OCI-LY3 (cell line): Measurements from ENCODE around the gene BRCA1.
"Not testable (repeated sequence)": the region's sequence is repeated elsewhere in the genome, so short reads cannot be mapped to it uniquely, and the experiment has no call there.

Source experiments
- CTCF ChIP-seq: fragments of 200-600, 300-600 bp; sonication (generic); IDR thresholded peaks from 2 replicates; pipeline ENCODE4 v1.5.1; 2014; ENCODE audit warnings: antibody characterized with exemption, low read length, low read depth
- EZH2phosphoT487 ChIP-seq: fragments of 200-600 bp; shearing (Covaris generic); IDR thresholded peaks from 2 replicates; pipeline ENCODE4 v1.6.1; 2018; ENCODE audit warnings: antibody characterized with exemption, mixed run types, low read depth

- not testable (repeated sequence) for TF ChIP-seq CTCF, EZH2phosphoT487
Measured at GRCh38 chr17:43159232-43159631, 34.1 kb upstream of the BRCA1 start.
